Measurements from ENCODE around the gene PRSS8.
A peak's percentile ranks its signal among the peaks of the same experiment; 100 is the strongest.

GRCh38 chr16:31117384-31118222, 17.9 kb downstream of the PRSS8 start, which contains the start of gene KAT8:
- TF ChIP-seq POLR2A (IDR thresholded peaks at IDR 0.05; ENCODE audit: low read depth, low read length) (peak; percentile 84), CTCF (IDR thresholded peaks at IDR 0.05; ENCODE audit: extremely low read depth in 1 of 2, insufficient read depth in 1 of 2, low read depth in 1 of 2, low read length in 2 of 2) (no peak), EZH2 (IDR thresholded peaks at IDR 0.05; ENCODE audit: borderline replicate concordance, low read depth, low read length, severe bottlenecking) (no peak), JUN (IDR thresholded peaks at IDR 0.05; ENCODE audit: borderline replicate concordance, insufficient read depth, insufficient read length, low read depth) (no peak)

All from endothelial cell of umbilical vein (primary cell).